ENCODE data around the gene S100A7A.

GRCh38 chr1:153438599-153438998, 22.3 kb downstream of the S100A7A start:
- TF ChIP-seq CTCF (conservative IDR thresholded peaks at IDR 0.05) (no peak), EZH2 (IDR thresholded peaks at IDR 0.05; ENCODE audit: low read depth) (no peak)

Data from PC-9 (cell line).